A549 (cell line): ENCODE data around the gene INSYN2B.

Source experiments
- BHLHE40 ChIP-seq: IDR thresholded peaks from 2 replicates; pipeline ENCODE4 v1.6.1; 2012; ENCODE audit warnings: low read depth, low read length, inconsistent platforms
- CEBPB ChIP-seq, 2 experiments: fragments of >200 bp in 1 of 2; sonication (Bioruptor Twin) in 1 of 2; formaldehyde crosslinking in 1 of 2; IDR thresholded peaks; 2 replicates each; pipeline ENCODE4 v1.6.1; 2012 to 2016
- JUN ChIP-seq, 2 experiments: fragments of >200 bp; sonication (Bioruptor Twin); formaldehyde crosslinking; IDR thresholded peaks; 2 replicates in 1 of 2; 3 replicates in 1 of 2; pipeline ENCODE4 v1.6.1; 2016 to 2017
- RFX5 ChIP-seq: fragments of 450-650 bp; IDR thresholded peaks from 2 replicates; pipeline ENCODE4 v1.7.1; 2014; ENCODE audit warnings: antibody characterized with exemption, mild to moderate bottlenecking, moderate library complexity
- ZC3H11A ChIP-seq: fragments of 450-650 bp; IDR thresholded peaks from 2 replicates; pipeline ENCODE4 v1.6.1; 2014; ENCODE audit warnings: antibody characterized with exemption, mild to moderate bottlenecking
- ZFP36 ChIP-seq: fragments of 450-650 bp; IDR thresholded peaks from 2 replicates; pipeline ENCODE4 v1.6.1; 2014; ENCODE audit warnings: borderline replicate concordance; ENCODE audit not compliant: partially characterized antibody
- ZNF302 ChIP-seq: fragments of 250-450 bp; sonication (Bioruptor Pico); IDR thresholded peaks from 2 replicates; pipeline ENCODE4 v1.9.0; 2021; ENCODE audit warnings: inconsistent platforms, mild to moderate bottlenecking, moderate library complexity
- TF ChIP-seq, protein P1 (sequence below): fragments of >200 bp; sonication (Bioruptor Twin); formaldehyde crosslinking; IDR thresholded peaks from 3 replicates; pipeline ENCODE4 v1.5.1; 2016
- TF ChIP-seq, protein P2 (sequence below): IDR thresholded peaks from 2 replicates; pipeline ENCODE4 v1.6.1; 2012

DNA sequence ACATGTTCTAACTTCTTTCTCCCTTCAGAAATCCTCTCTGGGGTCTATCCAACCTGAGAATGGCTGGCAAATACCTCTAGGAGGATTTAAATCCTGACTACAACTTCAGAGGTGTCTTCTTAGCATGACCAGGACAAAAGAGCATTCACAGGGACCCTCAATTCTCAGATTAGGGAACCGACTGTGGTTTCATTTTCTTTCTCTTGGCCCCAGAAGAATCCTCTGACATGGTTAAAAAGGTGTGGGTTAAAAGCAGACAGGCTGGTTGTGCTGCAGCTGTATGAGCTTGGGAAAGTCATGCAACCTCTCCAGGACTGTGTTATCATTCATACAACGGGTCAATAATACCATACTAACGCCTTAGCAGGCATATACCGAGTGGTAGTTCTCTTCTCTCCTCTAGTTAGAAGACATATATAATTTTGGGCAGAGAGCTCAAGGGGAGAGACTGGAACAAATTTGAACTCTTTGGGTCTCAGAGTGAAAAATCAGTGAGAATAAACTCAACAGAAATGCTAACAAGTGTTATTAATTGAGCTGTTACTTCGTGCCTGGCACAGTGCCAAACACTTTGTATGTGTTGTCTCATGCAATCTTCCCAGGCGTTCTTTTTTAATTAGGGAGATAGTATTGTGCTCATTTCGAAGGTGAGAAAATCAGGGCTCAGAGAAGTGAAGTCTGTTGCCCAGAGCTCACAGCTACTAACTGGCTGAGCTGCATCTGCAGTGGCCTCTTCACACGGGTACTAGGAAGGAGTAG lies 35.2 kb downstream of the INSYN2B start:
- TF ChIP-seq RFX5 (no peak), CEBPB (IDR thresholded peaks at IDR 0.05) (no peak), ZNF302 (CRISPR knock-in tag) (no peak), ZC3H11A (no peak), BHLHE40 (no peak), ZFP36 (no peak), JUN (IDR thresholded peaks at IDR 0.05) (no peak)
- TF ChIP-seq, protein P1, sequence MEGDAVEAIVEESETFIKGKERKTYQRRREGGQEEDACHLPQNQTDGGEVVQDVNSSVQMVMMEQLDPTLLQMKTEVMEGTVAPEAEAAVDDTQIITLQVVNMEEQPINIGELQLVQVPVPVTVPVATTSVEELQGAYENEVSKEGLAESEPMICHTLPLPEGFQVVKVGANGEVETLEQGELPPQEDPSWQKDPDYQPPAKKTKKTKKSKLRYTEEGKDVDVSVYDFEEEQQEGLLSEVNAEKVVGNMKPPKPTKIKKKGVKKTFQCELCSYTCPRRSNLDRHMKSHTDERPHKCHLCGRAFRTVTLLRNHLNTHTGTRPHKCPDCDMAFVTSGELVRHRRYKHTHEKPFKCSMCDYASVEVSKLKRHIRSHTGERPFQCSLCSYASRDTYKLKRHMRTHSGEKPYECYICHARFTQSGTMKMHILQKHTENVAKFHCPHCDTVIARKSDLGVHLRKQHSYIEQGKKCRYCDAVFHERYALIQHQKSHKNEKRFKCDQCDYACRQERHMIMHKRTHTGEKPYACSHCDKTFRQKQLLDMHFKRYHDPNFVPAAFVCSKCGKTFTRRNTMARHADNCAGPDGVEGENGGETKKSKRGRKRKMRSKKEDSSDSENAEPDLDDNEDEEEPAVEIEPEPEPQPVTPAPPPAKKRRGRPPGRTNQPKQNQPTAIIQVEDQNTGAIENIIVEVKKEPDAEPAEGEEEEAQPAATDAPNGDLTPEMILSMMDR, result no peak
- TF ChIP-seq, protein P2, sequence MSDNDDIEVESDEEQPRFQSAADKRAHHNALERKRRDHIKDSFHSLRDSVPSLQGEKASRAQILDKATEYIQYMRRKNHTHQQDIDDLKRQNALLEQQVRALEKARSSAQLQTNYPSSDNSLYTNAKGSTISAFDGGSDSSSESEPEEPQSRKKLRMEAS, result no peak
